WTC11 (cell line): ENCODE results near the gene FAR1. TPM values are rescaled to one million over a fixed set of nuclear protein-coding genes. Genes with fewer than 3 reads are reported as not detected.
"Not testable (repeated sequence)": the region's sequence is repeated elsewhere in the genome, so short reads cannot be mapped to it uniquely, and the experiment has no call there.

ENCODE experiments used
- ATAC-seq: fragments of 200-7000 bp; cut with Tn5 transposase; 2 replicates; pipeline ENCODE4 v1.10.0; 2021; ENCODE audit warnings: mild to moderate bottlenecking, moderate library complexity
- CTCF ChIA-PET: fragments of 300-600 bp; sonication (Branson Sonifier 250); formaldehyde crosslinking; loops from one replicate; lab custom pipeline; 2021; ENCODE audit warnings: antibody characterized with exemption; lab: Charles Lee
- POLR2A ChIA-PET: fragments of 350-600 bp; sonication (Branson Sonifier 250); formaldehyde crosslinking; loops from one replicate; lab custom pipeline; 2021; ENCODE audit warnings: antibody characterized with exemption; lab: Charles Lee
- DNase-seq: peaks from one replicate; pipeline ENCODE4 v3.0.0; 2021; ENCODE audit warnings: low spot score
- H3K27ac Mint-ChIP-seq: 2 replicates; pipeline ENCODE4 v1.8.0; 2021; ENCODE audit warnings: mixed read lengths
- H3K27me3 Mint-ChIP-seq: 2 replicates; pipeline ENCODE4 v1.8.0; 2021; ENCODE audit warnings: low read depth, mild to moderate bottlenecking, moderate library complexity, mixed read lengths
- H3K36me3 Mint-ChIP-seq: 2 replicates; pipeline ENCODE4 v1.8.0; 2021; ENCODE audit warnings: mixed read lengths
- H3K4me1 Mint-ChIP-seq: 2 replicates; pipeline ENCODE4 v1.8.0; 2022; ENCODE audit warnings: mixed read lengths
- H3K4me3 Mint-ChIP-seq: 2 replicates; pipeline ENCODE4 v1.8.0; 2021; ENCODE audit warnings: mild to moderate bottlenecking, moderate library complexity, mixed read lengths
- H3K9me3 Mint-ChIP-seq: 2 replicates; pipeline ENCODE4 v1.8.0; 2021; ENCODE audit warnings: mixed read lengths
- ETV6 ChIP-seq: sonication (generic); formaldehyde crosslinking; IDR thresholded peaks from 2 replicates; pipeline ENCODE4 v1.8.1; 2022; ENCODE audit warnings: mild to moderate bottlenecking, missing genetic modification reagents
- FOXP1 ChIP-seq: sonication (generic); formaldehyde crosslinking; IDR thresholded peaks from 2 replicates; pipeline ENCODE4 v1.8.0; 2022; ENCODE audit warnings: missing genetic modification reagents, mild to moderate bottlenecking, moderate library complexity, borderline replicate concordance
- GRHL2 ChIP-seq: fragments of 250-450 bp; sonication (Bioruptor Pico); IDR thresholded peaks from 2 replicates; pipeline ENCODE4 v1.8.0; 2022; ENCODE audit warnings: mild to moderate bottlenecking, moderate library complexity; ENCODE audit not compliant: insufficient replicate concordance, severe bottlenecking
- IRF2 ChIP-seq: sonication (generic); formaldehyde crosslinking; IDR thresholded peaks from 2 replicates; pipeline ENCODE4 v1.8.0; 2022; ENCODE audit warnings: low read depth, missing genetic modification reagents, borderline replicate concordance
- NFYB ChIP-seq: sonication (generic); formaldehyde crosslinking; conservative IDR thresholded peaks from 2 replicates; pipeline ENCODE4 v1.8.0; 2022; ENCODE audit warnings: low read depth, missing genetic modification reagents
- NR2C2 ChIP-seq: sonication (generic); formaldehyde crosslinking; IDR thresholded peaks from 2 replicates; pipeline ENCODE4 v1.8.0; 2022; ENCODE audit warnings: mild to moderate bottlenecking, missing genetic modification reagents
- NR3C1 ChIP-seq: sonication (generic); formaldehyde crosslinking; conservative IDR thresholded peaks from 2 replicates; pipeline ENCODE4 v1.8.1; 2023; ENCODE audit warnings: low read depth, mild to moderate bottlenecking, missing genetic modification reagents
- PRRX2 ChIP-seq: fragments of 250-450 bp; sonication (Bioruptor Pico); IDR thresholded peaks from 2 replicates; pipeline ENCODE4 v1.8.0; 2021; ENCODE audit warnings: mild to moderate bottlenecking
- RORB ChIP-seq: fragments of 250-450 bp; sonication (Bioruptor Pico); IDR thresholded peaks from 2 replicates; pipeline ENCODE4 v1.9.0; 2021; ENCODE audit warnings: mild to moderate bottlenecking
- SOX15 ChIP-seq: fragments of 250-450 bp; sonication (Bioruptor Pico); IDR thresholded peaks from 2 replicates; pipeline ENCODE4 v1.9.0; 2021; ENCODE audit warnings: mild to moderate bottlenecking
- SP1 ChIP-seq: sonication (generic); formaldehyde crosslinking; conservative IDR thresholded peaks from 2 replicates; pipeline ENCODE4 v1.8.1; 2022; ENCODE audit warnings: missing genetic modification reagents
- ZNF232 ChIP-seq: sonication (generic); formaldehyde crosslinking; IDR thresholded peaks from 2 replicates; pipeline ENCODE4 v1.8.0; 2022; ENCODE audit warnings: mild to moderate bottlenecking, missing genetic modification reagents
- ZNF317 ChIP-seq: sonication (generic); formaldehyde crosslinking; IDR thresholded peaks from 2 replicates; pipeline ENCODE4 v1.8.1; 2023; ENCODE audit warnings: low read depth, mild to moderate bottlenecking, moderate library complexity, missing genetic modification reagents, borderline replicate concordance
- ZNF416 ChIP-seq: fragments of 250-450 bp; sonication (Bioruptor Pico); IDR thresholded peaks from 2 replicates; pipeline ENCODE4 v1.9.0; 2021; ENCODE audit warnings: mild to moderate bottlenecking, inconsistent platforms
- total RNA-seq: library from RNA; stranded (reverse); gene quantifications from 3 replicates; pipeline ENCODE4 v1.2.3, GENCODE V29; 2021
- TF ChIP-seq, protein P1 (sequence below): sonication (generic); formaldehyde crosslinking; IDR thresholded peaks from 2 replicates; pipeline ENCODE4 v1.8.1; 2023; ENCODE audit warnings: mild to moderate bottlenecking, missing genetic modification reagents
- TF ChIP-seq, protein P2 (sequence below): sonication (generic); formaldehyde crosslinking; IDR thresholded peaks from 2 replicates; pipeline ENCODE4 v1.8.1; 2022; ENCODE audit warnings: mild to moderate bottlenecking, moderate library complexity, missing genetic modification reagents
- TF ChIP-seq, protein P3 (sequence below): sonication (generic); formaldehyde crosslinking; IDR thresholded peaks from 2 replicates; pipeline ENCODE4 v1.8.0; 2022; ENCODE audit warnings: mild to moderate bottlenecking, missing genetic modification reagents
- TF ChIP-seq, protein P4 (sequence below): fragments of 200-600 bp; IDR thresholded peaks from 2 replicates; pipeline ENCODE4 v1.8.0; 2022; ENCODE audit warnings: antibody characterized with exemption
- TF ChIP-seq, protein P5 (sequence below): sonication (generic); formaldehyde crosslinking; conservative IDR thresholded peaks from 2 replicates; pipeline ENCODE4 v1.8.1; 2022; ENCODE audit warnings: mild to moderate bottlenecking, missing genetic modification reagents
- TF ChIP-seq, protein P6 (sequence below): fragments of 250-450 bp; sonication (Bioruptor Pico); IDR thresholded peaks from 2 replicates; pipeline ENCODE4 v1.9.0; 2021; ENCODE audit warnings: moderate library complexity, mild to moderate bottlenecking, inconsistent platforms, borderline replicate concordance

The FAR1 gene
- total RNA-seq, 1 experiment from 2014 or later, result 63.9 TPM

DNA sequence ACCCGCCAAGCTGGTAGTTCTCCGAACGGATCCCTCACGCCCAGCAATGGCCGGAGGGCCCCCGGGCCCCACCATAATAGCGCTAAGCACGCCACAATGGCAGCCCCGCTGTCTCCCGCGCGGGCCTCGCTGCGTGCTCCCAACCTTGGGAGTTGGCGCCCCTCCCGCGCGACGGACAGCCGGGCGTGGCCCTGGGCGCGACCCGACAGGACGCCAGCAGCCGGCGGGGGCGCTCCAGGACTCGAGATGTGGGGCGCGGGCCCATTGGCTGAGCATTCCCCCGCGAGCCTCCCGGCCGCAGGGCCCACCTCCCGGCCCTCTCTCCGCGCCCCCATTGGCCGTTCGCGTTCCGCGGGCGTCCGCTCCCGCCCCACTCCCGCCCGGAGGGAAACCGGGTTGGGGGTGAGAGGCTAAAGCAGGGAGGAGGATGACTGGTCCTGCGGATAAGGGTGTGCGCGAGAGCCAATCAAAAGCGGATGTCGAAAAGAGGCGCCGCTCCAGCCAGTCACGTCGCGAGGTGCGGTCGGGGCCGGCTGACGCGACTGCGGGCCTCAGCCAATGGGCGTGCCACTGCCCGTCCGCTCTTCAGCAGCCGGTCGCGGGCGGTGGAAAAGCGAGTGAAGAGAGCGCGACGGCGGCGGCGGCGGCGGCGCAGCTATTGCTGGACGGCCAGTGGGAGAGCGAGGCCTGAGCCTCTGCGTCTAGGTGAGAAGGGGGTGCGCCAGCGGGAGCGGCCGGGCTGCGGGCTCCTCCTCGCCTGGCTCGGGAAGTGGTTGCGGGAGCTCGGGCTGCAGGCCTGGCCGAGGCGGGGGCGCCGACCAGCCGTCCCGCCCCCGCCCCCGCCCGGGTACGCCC is at the start of gene FAR1 (continued):
- TF ChIP-seq, protein P1, sequence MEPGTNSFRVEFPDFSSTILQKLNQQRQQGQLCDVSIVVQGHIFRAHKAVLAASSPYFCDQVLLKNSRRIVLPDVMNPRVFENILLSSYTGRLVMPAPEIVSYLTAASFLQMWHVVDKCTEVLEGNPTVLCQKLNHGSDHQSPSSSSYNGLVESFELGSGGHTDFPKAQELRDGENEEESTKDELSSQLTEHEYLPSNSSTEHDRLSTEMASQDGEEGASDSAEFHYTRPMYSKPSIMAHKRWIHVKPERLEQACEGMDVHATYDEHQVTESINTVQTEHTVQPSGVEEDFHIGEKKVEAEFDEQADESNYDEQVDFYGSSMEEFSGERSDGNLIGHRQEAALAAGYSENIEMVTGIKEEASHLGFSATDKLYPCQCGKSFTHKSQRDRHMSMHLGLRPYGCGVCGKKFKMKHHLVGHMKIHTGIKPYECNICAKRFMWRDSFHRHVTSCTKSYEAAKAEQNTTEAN (CRISPR knock-in tag), result peak; percentile 32; the same call in 1 of the 2 replicates
- TF ChIP-seq GRHL2 (CRISPR knock-in tag) (no peak), ETV6 (CRISPR knock-in tag) (peak; percentile 83), PRRX2 (no peak), NFYB (CRISPR knock-in tag) (peak; percentile 88), FOXP1 (CRISPR knock-in tag) (peak; percentile 75; the same call in 1 of the 2 replicates), SP1 (peak; percentile 88)
- TF ChIP-seq, protein P2, sequence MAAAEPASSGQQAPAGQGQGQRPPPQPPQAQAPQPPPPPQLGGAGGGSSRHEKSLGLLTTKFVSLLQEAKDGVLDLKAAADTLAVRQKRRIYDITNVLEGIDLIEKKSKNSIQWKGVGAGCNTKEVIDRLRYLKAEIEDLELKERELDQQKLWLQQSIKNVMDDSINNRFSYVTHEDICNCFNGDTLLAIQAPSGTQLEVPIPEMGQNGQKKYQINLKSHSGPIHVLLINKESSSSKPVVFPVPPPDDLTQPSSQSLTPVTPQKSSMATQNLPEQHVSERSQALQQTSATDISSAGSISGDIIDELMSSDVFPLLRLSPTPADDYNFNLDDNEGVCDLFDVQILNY (CRISPR knock-in tag), result peak; percentile 83
- TF ChIP-seq, protein P3, sequence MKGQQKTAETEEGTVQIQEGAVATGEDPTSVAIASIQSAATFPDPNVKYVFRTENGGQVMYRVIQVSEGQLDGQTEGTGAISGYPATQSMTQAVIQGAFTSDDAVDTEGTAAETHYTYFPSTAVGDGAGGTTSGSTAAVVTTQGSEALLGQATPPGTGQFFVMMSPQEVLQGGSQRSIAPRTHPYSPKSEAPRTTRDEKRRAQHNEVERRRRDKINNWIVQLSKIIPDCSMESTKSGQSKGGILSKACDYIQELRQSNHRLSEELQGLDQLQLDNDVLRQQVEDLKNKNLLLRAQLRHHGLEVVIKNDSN (CRISPR knock-in tag), result 0 out of 2 replicates have a peak, but pooled peaks have one; percentile 5

DNA sequence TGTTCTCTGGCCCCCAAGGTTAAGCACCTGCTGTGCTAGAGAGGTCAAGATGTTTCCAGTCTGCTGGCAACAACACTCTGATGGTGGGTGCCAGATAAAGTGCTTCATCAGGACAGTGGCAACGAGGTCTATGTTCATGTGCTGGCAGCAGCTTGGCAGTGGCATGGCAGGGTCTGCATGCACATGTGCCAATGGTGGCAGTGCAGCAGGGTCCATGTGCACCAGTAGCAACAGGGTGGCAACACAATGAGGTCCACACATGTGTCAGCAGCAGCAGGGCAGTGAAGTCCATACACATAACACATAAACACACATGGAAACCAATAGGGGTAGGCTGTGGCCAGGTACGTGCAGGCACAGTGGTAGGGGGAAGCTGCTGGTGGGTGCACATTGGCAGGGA is 48.4 kb upstream of the FAR1 start:
- CTCF ChIA-PET, result no interaction called here
- Mint-ChIP-seq H3K27me3 (peaks cover 9% of the 10 kb centered on the region; the same call in 1 of the 2 replicates), H3K27ac (no peak overlapping the region), H3K36me3 (peaks cover 14% of the 10 kb centered on the region), H3K9me3 (peaks cover 55% of the 10 kb centered on the region), H3K4me3 (no peak overlapping the region), H3K4me1 (no peaks in the 10 kb centered on the region; the same call in 1 of the 2 replicates)
- POLR2A ChIA-PET, result interaction anchor here (0.6 kb wide), 1 partner anchor 1063 kb away, joined by 3 read pairs; no protein-coding TSS in a partner anchor
- no peak for DNase-seq
- TF ChIP-seq, protein P3 (CRISPR knock-in tag), result no peak
- TF ChIP-seq RORB (CRISPR knock-in tag) (no peak), SOX15 (CRISPR knock-in tag) (no peak), NR3C1 (CRISPR knock-in tag) (no peak), ZNF317 (CRISPR knock-in tag) (no peak), ZNF416 (CRISPR knock-in tag) (no peak), IRF2 (CRISPR knock-in tag) (no peak), NR2C2 (CRISPR knock-in tag) (no peak), ZNF232 (CRISPR knock-in tag) (no peak)
- TF ChIP-seq, protein P4, sequence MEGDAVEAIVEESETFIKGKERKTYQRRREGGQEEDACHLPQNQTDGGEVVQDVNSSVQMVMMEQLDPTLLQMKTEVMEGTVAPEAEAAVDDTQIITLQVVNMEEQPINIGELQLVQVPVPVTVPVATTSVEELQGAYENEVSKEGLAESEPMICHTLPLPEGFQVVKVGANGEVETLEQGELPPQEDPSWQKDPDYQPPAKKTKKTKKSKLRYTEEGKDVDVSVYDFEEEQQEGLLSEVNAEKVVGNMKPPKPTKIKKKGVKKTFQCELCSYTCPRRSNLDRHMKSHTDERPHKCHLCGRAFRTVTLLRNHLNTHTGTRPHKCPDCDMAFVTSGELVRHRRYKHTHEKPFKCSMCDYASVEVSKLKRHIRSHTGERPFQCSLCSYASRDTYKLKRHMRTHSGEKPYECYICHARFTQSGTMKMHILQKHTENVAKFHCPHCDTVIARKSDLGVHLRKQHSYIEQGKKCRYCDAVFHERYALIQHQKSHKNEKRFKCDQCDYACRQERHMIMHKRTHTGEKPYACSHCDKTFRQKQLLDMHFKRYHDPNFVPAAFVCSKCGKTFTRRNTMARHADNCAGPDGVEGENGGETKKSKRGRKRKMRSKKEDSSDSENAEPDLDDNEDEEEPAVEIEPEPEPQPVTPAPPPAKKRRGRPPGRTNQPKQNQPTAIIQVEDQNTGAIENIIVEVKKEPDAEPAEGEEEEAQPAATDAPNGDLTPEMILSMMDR, result no peak
- TF ChIP-seq, protein P5, sequence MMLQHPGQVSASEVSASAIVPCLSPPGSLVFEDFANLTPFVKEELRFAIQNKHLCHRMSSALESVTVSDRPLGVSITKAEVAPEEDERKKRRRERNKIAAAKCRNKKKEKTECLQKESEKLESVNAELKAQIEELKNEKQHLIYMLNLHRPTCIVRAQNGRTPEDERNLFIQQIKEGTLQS, result no peak
- TF ChIP-seq, protein P6, sequence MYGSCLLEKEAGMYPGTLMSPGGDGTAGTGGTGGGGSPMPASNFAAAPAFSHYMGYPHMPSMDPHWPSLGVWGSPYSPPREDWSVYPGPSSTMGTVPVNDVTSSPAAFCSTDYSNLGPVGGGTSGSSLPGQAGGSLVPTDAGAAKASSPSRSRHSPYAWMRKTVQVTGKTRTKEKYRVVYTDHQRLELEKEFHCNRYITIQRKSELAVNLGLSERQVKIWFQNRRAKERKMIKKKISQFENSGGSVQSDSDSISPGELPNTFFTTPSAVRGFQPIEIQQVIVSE (CRISPR knock-in tag), result no peak
- ATAC-seq, result no peak

DNA sequence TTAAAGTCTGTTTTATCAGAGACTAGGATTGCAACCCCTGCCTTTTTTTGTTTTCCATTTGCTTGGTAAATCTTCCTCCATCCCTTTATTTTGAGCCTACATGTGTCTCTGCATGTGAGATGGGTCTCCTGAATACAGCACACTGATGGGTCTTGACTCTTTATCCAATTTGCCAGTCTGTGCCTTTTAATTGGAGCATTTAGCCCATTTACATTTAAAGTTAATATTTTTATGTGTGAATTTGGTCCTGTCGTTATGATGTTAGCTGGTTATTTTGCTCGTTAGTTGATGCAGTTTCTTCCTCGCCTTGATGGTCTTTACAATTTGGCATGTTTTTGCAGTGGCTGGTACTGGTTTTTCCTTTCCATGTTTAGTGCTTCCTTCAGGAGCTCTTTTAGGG is 41.6 kb upstream of the FAR1 start:
- POLR2A ChIA-PET, H3K27me3 Mint-ChIP-seq, ATAC-seq, H3K4me1 Mint-ChIP-seq, CTCF ChIA-PET, H3K27ac Mint-ChIP-seq, H3K4me3 Mint-ChIP-seq, DNase-seq: not testable (repeated sequence)
- peaks cover 21% of the 10 kb centered on the region for H3K36me3 Mint-ChIP-seq
- H3K9me3 Mint-ChIP-seq, result peaks cover 60% of the 10 kb centered on the region

DNA sequence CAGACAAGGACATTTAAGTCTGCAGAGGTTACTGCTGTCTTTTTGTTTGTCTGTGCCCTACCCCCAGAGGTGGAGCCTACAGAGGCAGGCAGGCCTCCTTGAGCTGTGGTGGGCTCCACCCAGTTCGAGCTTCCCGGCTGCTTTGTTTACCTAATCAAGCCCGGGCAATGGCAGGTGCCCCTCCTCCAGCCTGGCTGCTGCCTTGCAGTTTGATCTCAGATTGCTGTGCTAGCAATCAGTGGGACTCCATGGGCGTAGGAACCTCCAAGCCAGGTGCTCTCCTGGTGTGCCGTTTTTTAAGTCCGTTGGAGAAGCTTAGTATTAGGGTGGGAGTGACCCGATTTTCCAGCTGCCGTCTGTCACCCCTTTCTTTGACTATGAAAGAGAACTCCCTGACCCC is 39.8 kb upstream of the FAR1 start:
- DNase-seq, H3K4me1 Mint-ChIP-seq, H3K27ac Mint-ChIP-seq, H3K27me3 Mint-ChIP-seq, ATAC-seq, POLR2A ChIA-PET, CTCF ChIA-PET, H3K4me3 Mint-ChIP-seq: not testable (repeated sequence)
- Mint-ChIP-seq H3K9me3 (peaks cover 64% of the 10 kb centered on the region), H3K36me3 (peaks cover 21% of the 10 kb centered on the region)
